Activated naive CD8-positive, alpha-beta T cell (primary cell): ENCODE measurements around the gene RFX2.

Experiments
- H3K27ac Mint-ChIP-seq: one replicate; pipeline ENCODE4 v1.8.0; 2021; ENCODE audit warnings: mixed read lengths
- H3K27me3 Mint-ChIP-seq: one replicate; pipeline ENCODE4 v1.8.0; 2021; ENCODE audit warnings: mixed read lengths
- H3K36me3 Mint-ChIP-seq: one replicate; pipeline ENCODE4 v1.8.0; 2021; ENCODE audit warnings: mixed read lengths
- H3K4me1 Mint-ChIP-seq: one replicate; pipeline ENCODE4 v1.8.0; 2021; ENCODE audit warnings: low read depth, mixed read lengths
- H3K4me3 Mint-ChIP-seq: one replicate; pipeline ENCODE4 v1.8.0; 2021; ENCODE audit warnings: mild to moderate bottlenecking, mixed read lengths
- H3K9me3 Mint-ChIP-seq: one replicate; pipeline ENCODE4 v1.8.0; 2021; ENCODE audit warnings: low read depth, mixed read lengths

RFX2 gene

GRCh38 chr19:6062961-6063575 is 47.2 kb downstream of the RFX2 start:
- peaks cover 64% of the 10 kb centered on the region for H3K4me1 Mint-ChIP-seq
- no peaks in the 10 kb centered on the region for H3K9me3 Mint-ChIP-seq
- H3K27me3 Mint-ChIP-seq, result no peaks in the 10 kb centered on the region

GRCh38 chr19:6062274-6062673 is 48.0 kb downstream of the RFX2 start:
- peaks cover 5% of the 10 kb centered on the region for H3K36me3 Mint-ChIP-seq
- peak overlapping the region; percentile 25 for H3K4me3 Mint-ChIP-seq
- H3K27me3 Mint-ChIP-seq, result no peaks in the 10 kb centered on the region
- H3K9me3 Mint-ChIP-seq, result no peaks in the 10 kb centered on the region
- peaks cover 62% of the 10 kb centered on the region for H3K4me1 Mint-ChIP-seq
- H3K27ac Mint-ChIP-seq, result peak overlapping the region; percentile 79

More at GRCh38 chr19:6062961-6063575, 47.2 kb downstream of the RFX2 start:
- Mint-ChIP-seq H3K4me3 (no peak overlapping the region), H3K36me3 (peaks cover 5% of the 10 kb centered on the region), H3K27ac (no peak overlapping the region)

GRCh38 chr19:6061376-6062130 is 48.7 kb downstream of the RFX2 start:
- peaks cover 2% of the 10 kb centered on the region for H3K36me3 Mint-ChIP-seq
- no peaks in the 10 kb centered on the region for H3K9me3 Mint-ChIP-seq
- peak overlapping the region; percentile 90 for H3K27ac Mint-ChIP-seq
- peak overlapping the region; percentile 71 for H3K4me3 Mint-ChIP-seq
- no peaks in the 10 kb centered on the region for H3K27me3 Mint-ChIP-seq
- H3K4me1 Mint-ChIP-seq, result peaks cover 55% of the 10 kb centered on the region

- no peaks in the 10 kb centered on the region for H3K9me3 Mint-ChIP-seq
- H3K27me3 Mint-ChIP-seq, result no peaks in the 10 kb centered on the region
- peak overlapping the region; percentile 90 for H3K27ac Mint-ChIP-seq
- H3K4me3 Mint-ChIP-seq, result peak overlapping the region; percentile 71
- H3K36me3 Mint-ChIP-seq, result no peaks in the 10 kb centered on the region
- peaks cover 48% of the 10 kb centered on the region for H3K4me1 Mint-ChIP-seq
Measured at GRCh38 chr19:6060600-6061375, 49.5 kb downstream of the RFX2 start.

GRCh38 chr19:6059988-6060599 is 50.2 kb downstream of the RFX2 start:
- Mint-ChIP-seq H3K36me3 (no peaks in the 10 kb centered on the region), H3K27ac (peak overlapping the region; percentile 90), H3K9me3 (no peaks in the 10 kb centered on the region), H3K4me3 (peak overlapping the region; percentile 71), H3K4me1 (peaks cover 44% of the 10 kb centered on the region), H3K27me3 (no peaks in the 10 kb centered on the region)

GRCh38 chr19:6059396-6059947 is 50.8 kb downstream of the RFX2 start:
- Mint-ChIP-seq H3K9me3 (no peaks in the 10 kb centered on the region), H3K27ac (no peak overlapping the region), H3K4me1 (peaks cover 41% of the 10 kb centered on the region), H3K27me3 (no peaks in the 10 kb centered on the region), H3K4me3 (peak overlapping the region; percentile 14), H3K36me3 (no peaks in the 10 kb centered on the region)

GRCh38 chr19:6058518-6059201 is 51.6 kb downstream of the RFX2 start:
- H3K27me3 Mint-ChIP-seq, result no peaks in the 10 kb centered on the region
- no peaks in the 10 kb centered on the region for H3K36me3 Mint-ChIP-seq
- peaks cover 35% of the 10 kb centered on the region for H3K4me1 Mint-ChIP-seq
- no peaks in the 10 kb centered on the region for H3K9me3 Mint-ChIP-seq
- no peak overlapping the region for H3K4me3 Mint-ChIP-seq
- H3K27ac Mint-ChIP-seq, result no peak overlapping the region

GRCh38 chr19:6057651-6058517 is 52.4 kb downstream of the RFX2 start:
- no peaks in the 10 kb centered on the region for H3K27me3 Mint-ChIP-seq
- no peak overlapping the region for H3K4me3 Mint-ChIP-seq
- no peak overlapping the region for H3K27ac Mint-ChIP-seq

GRCh38 chr19:6056801-6057650 is 53.3 kb downstream of the RFX2 start:
- H3K36me3 Mint-ChIP-seq, result no peaks in the 10 kb centered on the region
- H3K9me3 Mint-ChIP-seq, result no peaks in the 10 kb centered on the region
- no peak overlapping the region for H3K4me3 Mint-ChIP-seq
- no peak overlapping the region for H3K27ac Mint-ChIP-seq
- peaks cover 25% of the 10 kb centered on the region for H3K4me1 Mint-ChIP-seq
- H3K27me3 Mint-ChIP-seq, result no peaks in the 10 kb centered on the region

More at GRCh38 chr19:6057651-6058517, 52.4 kb downstream of the RFX2 start:
- H3K36me3 Mint-ChIP-seq, result no peaks in the 10 kb centered on the region
- H3K9me3 Mint-ChIP-seq, result no peaks in the 10 kb centered on the region
- peaks cover 34% of the 10 kb centered on the region for H3K4me1 Mint-ChIP-seq

GRCh38 chr19:6056282-6056741 is 54.0 kb downstream of the RFX2 start:
- H3K4me3 Mint-ChIP-seq, result no peak overlapping the region
- no peak overlapping the region for H3K27ac Mint-ChIP-seq
- H3K4me1 Mint-ChIP-seq, result peaks cover 18% of the 10 kb centered on the region
- H3K36me3 Mint-ChIP-seq, result no peaks in the 10 kb centered on the region
- no peaks in the 10 kb centered on the region for H3K27me3 Mint-ChIP-seq
- no peaks in the 10 kb centered on the region for H3K9me3 Mint-ChIP-seq

GRCh38 chr19:6055013-6055795 is 55.1 kb downstream of the RFX2 start:
- no peak overlapping the region for H3K4me3 Mint-ChIP-seq
- H3K4me1 Mint-ChIP-seq, result peaks cover 7% of the 10 kb centered on the region
- H3K27ac Mint-ChIP-seq, result no peak overlapping the region
- no peaks in the 10 kb centered on the region for H3K27me3 Mint-ChIP-seq
- no peaks in the 10 kb centered on the region for H3K9me3 Mint-ChIP-seq
- no peaks in the 10 kb centered on the region for H3K36me3 Mint-ChIP-seq

- Mint-ChIP-seq H3K4me3 (no peak overlapping the region), H3K36me3 (peaks cover 2% of the 10 kb centered on the region), H3K9me3 (no peaks in the 10 kb centered on the region), H3K27ac (no peak overlapping the region), H3K27me3 (no peaks in the 10 kb centered on the region), H3K4me1 (peaks cover 5% of the 10 kb centered on the region)
Measured at GRCh38 chr19:6048793-6049405, 61.4 kb downstream of the RFX2 start.
